GM23338 (cell line): ENCODE results near the gene CDKL4. TPM values are rescaled to one million over a fixed set of nuclear protein-coding genes. Genes with fewer than 3 reads are reported as not detected.

Source experiments
- ATAC-seq: fragments of 200-7000 bp; cut with Tn5 transposase; 3 replicates; pipeline ENCODE4 v1.9.1; 2020
- DNase-seq: peaks from one replicate; pipeline ENCODE4 v3.0.0-alpha.2; 2015; ENCODE audit warnings: low spot score
- H2AFZ ChIP-seq: fragments of 200-600 bp; sonication (generic); 2 replicates; pipeline ENCODE4 v1.8.0; 2016; ENCODE audit warnings: antibody characterized with exemption, mild to moderate bottlenecking, moderate library complexity
- H3F3A ChIP-seq: fragments of 200-600 bp; sonication (generic); replicated peaks from 2 replicates; pipeline ENCODE4 v1.8.0; 2017; ENCODE audit warnings: antibody characterized with exemption, mixed run types, low read depth
- H3K27ac ChIP-seq: fragments of 200-600 bp; sonication (generic); 2 replicates; pipeline ENCODE4 v1.6.1; 2016; ENCODE audit warnings: low read depth
- H3K27me3 ChIP-seq: fragments of 200-600 bp; sonication (generic); 2 replicates; pipeline ENCODE4 v1.8.0; 2016; ENCODE audit warnings: mild to moderate bottlenecking, mixed run types, moderate library complexity; ENCODE audit not compliant: insufficient read depth
- H3K36me3 ChIP-seq: fragments of 200-600 bp; sonication (generic); 2 replicates; pipeline ENCODE4 v1.8.0; 2016; ENCODE audit warnings: mild to moderate bottlenecking; ENCODE audit not compliant: insufficient read depth
- H3K4me1 ChIP-seq: fragments of 200-600 bp; sonication (generic); 2 replicates; pipeline ENCODE4 v1.8.0; 2016; ENCODE audit warnings: mild to moderate bottlenecking, moderate library complexity; ENCODE audit not compliant: insufficient read depth
- H3K4me2 ChIP-seq: fragments of 200-600 bp; sonication (generic); 2 replicates; pipeline ENCODE4 v1.7.1; 2017; ENCODE audit warnings: mixed run types
- H3K4me3 ChIP-seq: fragments of 200-600 bp; sonication (generic); 2 replicates; pipeline ENCODE4 v1.6.1; 2016; ENCODE audit warnings: mixed run types
- H3K79me2 ChIP-seq: fragments of 200-600 bp; sonication (generic); replicated peaks from 2 replicates; pipeline ENCODE4 v1.8.0; 2017; ENCODE audit warnings: mild to moderate bottlenecking; ENCODE audit not compliant: insufficient read depth
- H3K9me2 ChIP-seq: fragments of 200-600 bp; sonication (generic); 2 replicates; pipeline ENCODE4 v1.8.0; 2017; ENCODE audit not compliant: insufficient read depth
- H4K20me1 ChIP-seq: fragments of 200-600 bp; sonication (generic); replicated peaks from 2 replicates; pipeline ENCODE4 v1.8.0; 2017; ENCODE audit warnings: mild to moderate bottlenecking; ENCODE audit not compliant: insufficient read depth
- H3K27ac Mint-ChIP-seq: 2 replicates; pipeline ENCODE4 v1.8.0; 2020; ENCODE audit warnings: inconsistent platforms, mild to moderate bottlenecking, moderate library complexity, mixed read lengths
- H3K27me3 Mint-ChIP-seq: 3 replicates; pipeline ENCODE4 v1.8.0; 2022; ENCODE audit warnings: low read depth, mild to moderate bottlenecking, moderate library complexity, mixed read lengths, inconsistent platforms; ENCODE audit not compliant: insufficient read depth, poor library complexity
- H3K36me3 Mint-ChIP-seq: 3 replicates; pipeline ENCODE4 v1.8.0; 2021; ENCODE audit warnings: low read depth, mild to moderate bottlenecking, inconsistent platforms, moderate library complexity, mixed read lengths
- H3K4me1 Mint-ChIP-seq: 3 replicates; pipeline ENCODE4 v1.8.0; 2020; ENCODE audit warnings: mild to moderate bottlenecking, inconsistent platforms, mixed read lengths
- H3K4me3 Mint-ChIP-seq: 3 replicates; pipeline ENCODE4 v1.8.0; 2021; ENCODE audit warnings: moderate library complexity, mild to moderate bottlenecking, inconsistent platforms, mixed read lengths
- H3K9me3 Mint-ChIP-seq: 3 replicates; pipeline ENCODE4 v1.8.0; 2020; ENCODE audit warnings: moderate library complexity, mild to moderate bottlenecking, inconsistent platforms, mixed read lengths
- CREB1 ChIP-seq: fragments of 250-450 bp; sonication (Bioruptor Pico); IDR thresholded peaks from 2 replicates; pipeline ENCODE4 v1.5.0; 2020; ENCODE audit warnings: low read depth, mild to moderate bottlenecking, moderate library complexity
- CTCF ChIP-seq, 2 experiments: fragments of 200-600 bp in 1 of 2; sonication (generic) in 1 of 2; conservative IDR thresholded peaks; 2 replicates each; pipeline versions ENCODE4 v1.5.1 to v1.6.1; 2016 to 2017; ENCODE audit warnings: antibody characterized with exemption in 2 of 2, low read depth in 2 of 2, mild to moderate bottlenecking in 2 of 2, moderate library complexity in 1 of 2
- ETS1 ChIP-seq: IDR thresholded peaks from 2 replicates; pipeline ENCODE4 v1.6.1; 2016; ENCODE audit warnings: antibody characterized with exemption
- EZH2 ChIP-seq: fragments of 200-600 bp; sonication (generic); IDR thresholded peaks from one replicate; pipeline ENCODE4 v1.8.0; 2017; ENCODE audit warnings: antibody characterized with exemption, mild to moderate bottlenecking, low read depth; ENCODE audit not compliant: unreplicated experiment
- EZH2phosphoT487 ChIP-seq: fragments of 200-600 bp; sonication (generic); IDR thresholded peaks from one replicate; pipeline ENCODE4 v1.8.1; 2018; ENCODE audit warnings: antibody characterized with exemption; ENCODE audit not compliant: unreplicated experiment
- JUNB ChIP-seq: IDR thresholded peaks from one replicate; pipeline ENCODE4 v1.6.1; 2016; ENCODE audit warnings: antibody characterized with exemption; ENCODE audit not compliant: unreplicated experiment
- POLR2AphosphoS5 ChIP-seq: IDR thresholded peaks from 2 replicates; pipeline ENCODE4 v1.6.1; 2016; ENCODE audit warnings: antibody characterized with exemption, low read depth
- REST ChIP-seq: IDR thresholded peaks from one replicate; pipeline ENCODE4 v1.6.1; 2018; ENCODE audit warnings: antibody characterized with exemption; ENCODE audit not compliant: unreplicated experiment
- STAT1 ChIP-seq: IDR thresholded peaks from one replicate; pipeline ENCODE4 v1.6.1; 2016; ENCODE audit warnings: antibody characterized with exemption; ENCODE audit not compliant: unreplicated experiment
- ZNF331 ChIP-seq: fragments of 250-450 bp; sonication (Bioruptor Pico); IDR thresholded peaks from 2 replicates; pipeline ENCODE4 v1.5.0; 2020; ENCODE audit warnings: low read depth, mild to moderate bottlenecking, moderate library complexity
- ZNF462 ChIP-seq: fragments of 250-450 bp; sonication (Bioruptor Pico); IDR thresholded peaks from 2 replicates; pipeline ENCODE4 v1.5.0; 2020; ENCODE audit warnings: mild to moderate bottlenecking, moderate library complexity
- polyA plus RNA-seq: library from polyadenylated mRNA; unstranded; fragments of >200 nt; fragmentation: Nextera tagmentation; extraction: Ambion mirVana; gene quantifications from 2 replicates; pipeline ENCODE4 v1.2.1, GENCODE V29; 2016
- total RNA-seq: library from RNA; depleted of rRNA; stranded (reverse); fragments of >200 nt; shearing (Covaris generic); gene quantifications from 2 replicates; pipeline ENCODE4 v1.2.3, GENCODE V29; 2014

The CDKL4 gene
- total and polyA plus RNA-seq, 2 experiments from 2014 or later: 0.24 TPM; not detected in 1

- TF ChIP-seq CTCF (conservative IDR thresholded peaks at IDR 0.05; ENCODE audit: low read depth in 2 of 2) (no peak), EZH2 (no peak), ETS1 (no peak), POLR2AphosphoS5 (no peak), STAT1 (no peak)
Measured at GRCh38 chr2:39220136-39220535, 23.6 kb downstream of the CDKL4 start (continued).

GRCh38 chr2:39218391-39218790 lies 25.4 kb downstream of the CDKL4 start:
- Histone ChIP-seq H4K20me1 (no peaks in the 10 kb centered on the region), H2AFZ (no peak overlapping the region), H3K36me3 (no peaks in the 10 kb centered on the region), H3K27me3 (no peaks in the 10 kb centered on the region), H3K4me3 (no peak overlapping the region), H3K27ac (no peak overlapping the region), H3K9me2 (no peaks in the 10 kb centered on the region), H3F3A (peaks cover 4% of the 10 kb centered on the region; the same call in 1 of the 2 replicates), H3K79me2 (no peaks in the 10 kb centered on the region), H3K4me2 (no peak overlapping the region), H3K4me1 (peaks cover 8% of the 10 kb centered on the region; the same call in 1 of the 2 replicates)
- no peak for ATAC-seq
- H3K27me3 Mint-ChIP-seq: no peaks in the 10 kb centered on the region
- DNase-seq: no peak
- H3K27ac Mint-ChIP-seq: no peak overlapping the region
- no peaks in the 10 kb centered on the region for H3K36me3 Mint-ChIP-seq
- no peaks in the 10 kb centered on the region for H3K9me3 Mint-ChIP-seq
- H3K4me1 Mint-ChIP-seq: peaks cover 15% of the 10 kb centered on the region
- no peak overlapping the region for H3K4me3 Mint-ChIP-seq
- TF ChIP-seq POLR2AphosphoS5 (no peak), JUNB (no peak), ZNF462 (CRISPR knock-in tag) (no peak), ETS1 (no peak), CREB1 (no peak), ZNF331 (no peak), REST (no peak), EZH2 (no peak), EZH2phosphoT487 (no peak), STAT1 (no peak)
